Measurements from ENCODE around the gene TMEM135.
"Not testable (repeated sequence)": the region's sequence is repeated elsewhere in the genome, so short reads cannot be mapped to it uniquely, and the experiment has no call there.

TMEM135 gene

DNA sequence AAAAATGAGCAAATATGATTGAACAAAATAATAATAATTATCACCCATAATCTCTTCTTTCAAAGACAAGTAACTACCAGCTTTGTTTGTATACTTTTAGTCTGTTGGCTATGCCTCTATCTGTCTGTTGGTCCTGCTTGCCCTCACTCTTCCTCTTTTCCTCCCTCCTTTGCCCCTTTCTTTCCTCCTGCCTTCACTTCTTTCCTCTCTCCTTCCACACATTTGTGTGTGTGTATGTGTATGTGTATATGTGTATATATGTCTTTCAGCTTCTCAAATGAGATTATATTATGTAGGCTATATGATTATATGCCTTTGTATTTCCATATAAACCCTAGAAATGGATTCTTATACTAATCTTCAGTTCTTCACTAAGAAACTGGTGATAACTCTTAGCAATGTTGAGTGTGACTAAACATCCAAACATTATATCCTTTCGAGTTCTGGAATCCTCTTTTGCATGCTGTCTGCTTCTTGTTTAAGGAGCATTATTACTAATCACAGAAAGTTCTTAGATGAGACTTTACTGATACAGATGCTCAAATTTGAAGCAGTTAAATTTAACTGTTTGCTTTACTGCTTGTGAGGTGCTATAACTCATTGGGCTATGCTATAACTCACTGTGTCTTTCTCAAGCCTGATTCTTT is 219.1 kb downstream of the TMEM135 start:
- no peak for DNase-seq

GRCh38 chr11:87258171-87258833 is 220.6 kb downstream of the TMEM135 start:
- no peak for DNase-seq

- no peak for DNase-seq
Measured at GRCh38 chr11:87259736-87260135, 222.0 kb downstream of the TMEM135 start.

- no peak for DNase-seq
Measured at GRCh38 chr11:87260811-87261210, 223.1 kb downstream of the TMEM135 start.

- no peak for DNase-seq
Measured at GRCh38 chr11:87263264-87263838, 225.6 kb downstream of the TMEM135 start.

DNA sequence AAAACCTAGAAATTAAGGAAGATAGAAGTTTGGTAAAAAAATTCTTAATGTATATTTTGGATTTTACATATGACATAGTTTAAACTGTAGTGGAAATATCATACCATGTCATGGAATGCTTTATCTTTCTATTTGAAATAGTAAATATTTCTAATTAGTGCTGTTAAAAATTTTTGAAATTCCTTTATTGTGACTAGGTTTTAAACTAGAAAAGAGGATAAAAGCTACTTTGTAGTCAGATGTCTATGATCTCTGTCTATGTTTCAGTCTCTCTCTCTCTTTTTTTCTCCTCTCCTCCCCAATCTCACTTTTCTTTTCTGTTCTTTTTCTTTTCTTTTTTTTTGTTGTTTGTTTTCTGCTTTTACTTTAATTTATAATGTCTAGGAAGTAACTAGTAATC is 226.2 kb downstream of the TMEM135 start:
- DNase-seq, result no peak

GRCh38 chr11:87265132-87265531 is 227.4 kb downstream of the TMEM135 start:
- DNase-seq, result no peak

- DNase-seq, result no peak
Measured at GRCh38 chr11:87265979-87266378, 228.2 kb downstream of the TMEM135 start.

GRCh38 chr11:87266751-87267150 is 229.0 kb downstream of the TMEM135 start:
- no peak for DNase-seq

DNA sequence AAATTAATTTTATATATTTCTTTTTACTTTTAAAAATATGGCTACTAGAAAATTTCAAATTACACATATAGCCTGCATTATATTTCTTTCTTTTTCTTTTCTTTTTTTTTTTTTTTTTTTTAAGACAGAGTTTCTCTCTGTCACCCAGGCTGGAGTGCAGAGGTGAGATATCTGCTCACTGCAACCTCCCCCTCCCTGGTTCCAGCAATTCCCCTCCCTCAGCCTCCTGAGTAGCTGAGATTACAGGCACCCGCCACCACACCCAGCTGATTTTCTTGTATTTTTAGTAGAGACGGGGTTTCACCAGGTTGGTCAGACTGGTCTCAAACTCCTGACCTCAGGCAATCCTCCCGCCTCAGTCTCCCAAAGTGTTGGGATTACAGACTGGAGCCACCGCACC is 234.2 kb downstream of the TMEM135 start:
- DNase-seq, result not testable (repeated sequence)

DNA sequence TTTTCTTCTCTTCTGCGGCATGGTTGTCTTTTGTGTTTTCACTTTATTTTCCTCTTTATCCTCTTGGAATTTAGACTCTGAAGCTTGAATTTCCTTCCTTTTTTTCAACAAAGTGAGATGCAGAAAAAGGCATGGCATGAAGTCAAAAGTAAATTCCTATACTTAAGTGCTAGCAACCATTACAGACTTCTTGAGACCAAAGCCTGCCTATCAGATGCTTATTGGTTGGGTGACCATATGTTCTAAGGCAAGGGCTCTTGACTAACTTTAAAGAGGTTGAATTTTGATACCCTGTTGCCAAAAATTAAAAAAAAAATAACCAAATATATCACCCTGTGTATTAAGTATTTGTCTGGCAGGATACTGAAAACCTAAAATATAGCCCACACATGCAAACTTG is 237.4 kb downstream of the TMEM135 start:
- no peak for DNase-seq

- DNase-seq, result no peak
Measured at GRCh38 chr11:87280143-87280542, 242.4 kb downstream of the TMEM135 start.

DNA sequence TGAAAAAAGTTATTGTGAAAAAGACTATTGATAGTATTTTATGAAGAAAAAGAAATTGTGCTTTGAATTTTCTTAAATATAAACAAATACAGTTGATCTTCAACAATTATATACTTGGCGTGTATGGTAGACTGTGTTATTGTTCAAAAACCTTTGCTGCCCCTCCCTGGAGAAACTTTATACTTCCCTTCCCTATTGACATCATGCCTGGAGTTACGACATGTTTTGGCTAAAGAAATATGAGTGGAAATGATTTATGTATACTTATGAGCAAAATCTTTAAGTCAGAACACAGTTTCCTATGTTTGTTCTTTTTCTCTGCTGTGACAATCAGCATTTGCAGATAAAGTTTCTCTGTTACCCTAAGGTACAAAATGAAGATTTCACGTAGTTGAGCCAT is 243.8 kb downstream of the TMEM135 start:
- DNase-seq, result no peak

DNA sequence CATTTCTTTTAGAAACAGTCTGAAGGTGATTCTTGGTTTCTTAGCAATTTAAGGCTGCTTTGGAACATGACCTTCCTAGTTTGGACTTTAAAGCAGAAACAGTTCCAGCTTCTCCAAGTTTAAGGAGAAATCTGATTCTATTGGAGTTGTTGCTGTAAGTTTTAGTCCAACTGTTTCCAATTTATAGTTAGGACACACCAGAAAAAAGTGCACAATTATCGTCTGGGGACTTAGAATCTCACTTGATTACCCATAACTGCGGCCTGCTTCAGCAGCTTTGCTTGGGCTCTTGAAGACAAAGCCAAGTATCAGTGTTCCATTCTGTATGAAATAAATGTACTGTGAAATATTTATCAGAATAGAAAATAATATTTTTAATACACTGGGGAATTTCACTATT is 246.6 kb downstream of the TMEM135 start:
- no peak for DNase-seq

GRCh38 chr11:87285674-87286073 is 247.9 kb downstream of the TMEM135 start:
- not testable (repeated sequence) for DNase-seq

DNA sequence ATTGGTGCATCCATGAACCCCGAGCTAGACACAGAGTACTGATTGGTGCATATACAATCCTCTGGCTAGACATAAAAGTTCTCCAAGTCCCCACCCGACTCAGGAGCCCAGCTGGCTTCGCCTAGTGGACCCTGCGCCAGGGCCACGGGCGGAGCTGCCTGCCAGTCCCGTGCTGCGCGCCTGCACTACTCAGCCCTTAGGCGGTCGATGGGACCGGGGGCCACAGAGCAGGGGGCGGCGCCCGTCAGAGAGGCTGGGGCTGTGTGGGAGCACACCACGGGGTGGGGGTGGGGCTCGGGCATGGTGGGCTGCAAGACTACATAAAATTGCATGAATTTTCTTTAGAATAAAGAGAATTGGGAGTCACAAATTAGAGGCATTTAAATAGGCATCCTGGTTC is 248.6 kb downstream of the TMEM135 start:
- DNase-seq, result no peak

DNA sequence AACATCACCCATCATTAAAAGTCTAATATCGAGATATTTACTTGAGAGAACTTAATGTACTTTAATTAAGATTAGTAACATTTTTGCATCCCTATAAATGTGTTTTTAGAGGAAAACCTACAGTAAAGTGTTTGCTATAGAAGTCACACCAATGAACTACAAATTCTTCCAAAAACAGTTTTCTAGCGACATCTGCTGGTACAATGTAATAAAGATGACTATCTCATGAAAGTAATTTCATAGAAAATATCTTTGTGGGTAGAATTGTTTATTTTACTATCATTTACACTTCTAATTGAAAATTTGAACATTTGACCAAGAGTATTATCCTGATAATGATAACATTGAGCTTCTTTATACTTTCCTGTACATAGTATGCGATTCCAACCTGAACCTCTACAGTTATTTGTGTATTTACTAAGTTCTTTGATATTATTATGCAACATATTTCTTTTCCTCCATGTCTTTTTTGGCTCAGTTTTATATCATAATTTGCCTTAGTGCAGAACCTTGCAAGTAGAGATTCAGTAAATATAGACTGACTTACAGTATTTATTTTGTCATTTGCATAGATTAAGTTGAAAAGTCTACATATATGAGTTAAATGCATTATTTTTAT is 252.7 kb downstream of the TMEM135 start:
- DNase-seq, result peak in 1 of 56 donors; percentile 43

DNA sequence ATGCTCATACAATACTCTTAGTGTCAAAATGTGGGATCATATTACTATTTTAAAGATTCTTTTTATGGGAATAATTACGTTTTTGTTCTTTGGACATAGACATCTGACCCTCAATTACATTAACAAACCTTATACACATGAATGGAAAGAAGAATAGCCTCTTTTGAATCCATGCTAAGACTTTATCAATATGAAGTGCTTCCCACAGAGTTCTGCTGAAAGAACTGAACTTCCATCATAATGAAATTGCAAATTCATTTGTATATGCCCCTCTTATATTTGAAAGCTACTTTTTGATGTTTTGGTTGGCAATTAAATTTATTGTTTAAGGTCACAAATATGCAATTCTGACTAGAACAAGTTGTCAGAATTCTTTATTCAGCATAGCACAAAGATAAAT is 254.9 kb downstream of the TMEM135 start:
- no peak for DNase-seq

- DNase-seq, result no peak
Measured at GRCh38 chr11:87295237-87295636, 257.5 kb downstream of the TMEM135 start.

DNA sequence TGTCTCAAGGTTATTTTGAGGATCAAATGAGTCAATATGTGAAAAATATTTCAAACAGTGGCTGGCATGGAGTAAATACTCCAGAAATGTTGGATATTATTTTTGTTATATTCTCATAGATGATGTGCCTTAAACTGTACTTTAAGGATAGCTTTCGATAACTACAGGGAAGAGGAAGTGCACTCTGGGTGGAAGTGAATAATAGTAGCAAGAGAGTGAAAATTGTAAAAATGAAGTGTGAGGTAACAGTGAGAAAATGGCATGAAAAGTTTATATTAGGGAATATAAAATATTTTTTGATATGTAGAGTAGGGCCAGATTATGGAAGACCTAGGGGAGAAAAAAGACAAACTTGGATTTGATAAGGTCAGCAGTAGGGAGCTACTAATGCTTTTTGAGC is 258.9 kb downstream of the TMEM135 start:
- no peak for DNase-seq

DNA sequence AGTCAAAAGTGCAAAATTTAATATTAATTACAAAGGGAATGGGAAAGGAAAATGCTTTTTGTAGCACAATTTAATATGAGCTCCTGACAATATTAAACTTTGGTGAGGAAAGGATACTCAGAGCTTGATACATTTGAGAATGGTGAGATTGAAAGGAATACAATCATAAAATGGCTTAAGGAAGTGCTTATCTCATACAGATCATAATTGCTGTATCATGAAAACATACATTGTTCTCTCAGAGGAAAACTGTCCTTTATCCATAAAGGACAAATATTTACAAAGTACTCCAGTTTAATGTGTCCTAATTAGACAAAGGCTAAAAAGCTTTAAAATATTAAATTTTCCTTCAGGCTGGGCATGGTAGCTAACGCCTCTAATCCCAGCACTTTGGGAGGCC is 260.4 kb downstream of the TMEM135 start:
- no peak for DNase-seq

GRCh38 chr11:87299041-87299481 is 261.3 kb downstream of the TMEM135 start:
- no peak for DNase-seq
